H9 (cell line): Measurements from ENCODE around the gene CACNB4. TPM values are rescaled to one million over a fixed set of nuclear protein-coding genes. Genes with fewer than 3 reads are reported as not detected.

ENCODE experiments used
- DNase-seq: peaks from one replicate; pipeline ENCODE4 v3.0.0-alpha.2; 2017
- H2AFZ ChIP-seq: one replicate; pipeline ENCODE4 v1.6.1; 2013; ENCODE audit warnings: mild to moderate bottlenecking, low read length, control low read depth, moderate library complexity
- H2AK5ac ChIP-seq: 2 replicates; pipeline ENCODE4 v1.6.1; 2013; ENCODE audit warnings: low read length, control low read depth, mixed read lengths; ENCODE audit not compliant: insufficient read length
- H2BK120ac ChIP-seq: one replicate; pipeline ENCODE4 v1.6.1; 2013; ENCODE audit warnings: low read depth, mild to moderate bottlenecking, low read length, control low read depth, inconsistent platforms; ENCODE audit not compliant: poor library complexity, severe bottlenecking
- H2BK12ac ChIP-seq: 2 replicates; pipeline ENCODE4 v1.6.1; 2013; ENCODE audit warnings: low read length, control low read depth, mixed read lengths, low read depth; ENCODE audit not compliant: insufficient read length
- H2BK15ac ChIP-seq: 2 replicates; pipeline ENCODE4 v1.6.1; 2013; ENCODE audit warnings: low read depth, low read length, control low read depth
- H2BK20ac ChIP-seq: one replicate; pipeline ENCODE4 v1.6.1; 2013; ENCODE audit warnings: low read depth, mild to moderate bottlenecking, low read length, control low read depth, inconsistent platforms; ENCODE audit not compliant: poor library complexity, severe bottlenecking
- H2BK5ac ChIP-seq: 2 replicates; pipeline ENCODE4 v1.6.1; 2013; ENCODE audit warnings: low read length, control low read depth, mixed read lengths; ENCODE audit not compliant: insufficient read length
- H3K14ac ChIP-seq: 2 replicates; pipeline ENCODE4 v1.6.1; 2013; ENCODE audit warnings: low read length, control low read depth; ENCODE audit not compliant: insufficient read depth
- H3K18ac ChIP-seq: 2 replicates; pipeline ENCODE4 v1.6.1; 2013; ENCODE audit warnings: low read depth, mild to moderate bottlenecking, mixed read lengths, low read length, control low read depth; ENCODE audit not compliant: insufficient read length
- H3K23ac ChIP-seq: 2 replicates; pipeline ENCODE4 v1.6.1; 2013; ENCODE audit warnings: low read length, control low read depth, mixed read lengths, low read depth; ENCODE audit not compliant: insufficient read length
- H3K23me2 ChIP-seq: 2 replicates; pipeline ENCODE4 v1.6.1; 2013; ENCODE audit warnings: low read depth, mild to moderate bottlenecking, mixed read lengths, low read length, control low read depth; ENCODE audit not compliant: insufficient read length, poor library complexity, severe bottlenecking
- H3K27ac ChIP-seq: 2 replicates; pipeline ENCODE4 v1.5.1; 2013; ENCODE audit warnings: low read length, control low read depth, mixed read lengths, low read depth; ENCODE audit not compliant: insufficient read length
- H3K27me3 ChIP-seq: 2 replicates; pipeline ENCODE4 v1.6.1; 2013; ENCODE audit warnings: low read length, control low read depth, inconsistent platforms; ENCODE audit not compliant: insufficient read depth
- H3K4ac ChIP-seq: 2 replicates; pipeline ENCODE4 v1.6.1; 2013; ENCODE audit warnings: low read depth, mild to moderate bottlenecking, control low read depth, inconsistent platforms, low read length, moderate library complexity
- H3K4me1 ChIP-seq: 2 replicates; pipeline ENCODE4 v1.6.1; 2013; ENCODE audit warnings: low read length, control low read depth, inconsistent platforms; ENCODE audit not compliant: insufficient read depth
- H3K4me2 ChIP-seq: 2 replicates; pipeline ENCODE4 v1.6.1; 2013; ENCODE audit warnings: low read length, control low read depth, mixed read lengths; ENCODE audit not compliant: insufficient read length, insufficient read depth
- H3K56ac ChIP-seq: 2 replicates; pipeline ENCODE4 v1.6.1; 2013; ENCODE audit warnings: low read depth, mild to moderate bottlenecking, mixed read lengths, low read length, control low read depth; ENCODE audit not compliant: insufficient read length
- H3K79me1 ChIP-seq: 2 replicates; pipeline ENCODE4 v1.6.1; 2013; ENCODE audit warnings: low read depth, mild to moderate bottlenecking, moderate library complexity, low read length, control low read depth, inconsistent platforms; ENCODE audit not compliant: insufficient read depth, poor library complexity, severe bottlenecking
- H3K79me2 ChIP-seq: 2 replicates; pipeline ENCODE4 v1.6.1; 2013; ENCODE audit warnings: low read length, control low read depth, inconsistent platforms; ENCODE audit not compliant: insufficient read depth
- H3K9ac ChIP-seq: 2 replicates; pipeline ENCODE4 v1.6.1; 2013; ENCODE audit warnings: low read length, control low read depth, mixed read lengths; ENCODE audit not compliant: insufficient read length; ENCODE audit errors: extremely low read depth
- H3K9me3 ChIP-seq: one replicate; pipeline ENCODE4 v1.6.1; 2013; ENCODE audit warnings: low read depth, low read length, inconsistent platforms; ENCODE audit not compliant: control insufficient read depth
- H3T11ph ChIP-seq: one replicate; pipeline ENCODE4 v1.6.1; 2013; ENCODE audit warnings: mild to moderate bottlenecking, low read length, control low read depth, inconsistent platforms
- H4K20me1 ChIP-seq: one replicate; pipeline ENCODE4 v1.6.1; 2013; ENCODE audit not compliant: control insufficient read depth, insufficient read length, insufficient read depth
- H4K5ac ChIP-seq: 2 replicates; pipeline ENCODE4 v1.6.1; 2013; ENCODE audit warnings: low read depth, mild to moderate bottlenecking, mixed read lengths, low read length, control low read depth; ENCODE audit not compliant: insufficient read length
- H4K8ac ChIP-seq: replicated peaks from 2 replicates; pipeline ENCODE4 v1.6.1; 2013; ENCODE audit warnings: low read length, control low read depth, mixed read lengths, low read depth; ENCODE audit not compliant: insufficient read length
- H4K91ac ChIP-seq: 2 replicates; pipeline ENCODE4 v1.6.1; 2013; ENCODE audit warnings: low read depth, mild to moderate bottlenecking, moderate library complexity, mixed read lengths, low read length, control low read depth; ENCODE audit not compliant: insufficient read length
- H3K27ac Mint-ChIP-seq, 3 experiments: 2 replicates in 2 of 3; 3 replicates in 1 of 3; pipeline ENCODE4 v1.8.0; 2020 to 2021; ENCODE audit warnings: mixed read lengths in 3 of 3, mild to moderate bottlenecking in 1 of 3, moderate library complexity in 1 of 3
- H3K27me3 Mint-ChIP-seq: 2 replicates; pipeline ENCODE4 v1.8.0; 2021; ENCODE audit warnings: low read depth, mild to moderate bottlenecking, moderate library complexity, mixed read lengths
- H3K36me3 Mint-ChIP-seq, 3 experiments: 2 replicates in 2 of 3; 3 replicates in 1 of 3; pipeline ENCODE4 v1.8.0; 2020 to 2021; ENCODE audit warnings: low read depth in 3 of 3, mixed read lengths in 3 of 3; ENCODE audit not compliant: insufficient read depth in 1 of 3
- H3K4me1 Mint-ChIP-seq, 2 experiments: 2 replicates each; pipeline ENCODE4 v1.8.0; 2020; ENCODE audit warnings: mixed read lengths in 2 of 2
- H3K4me3 Mint-ChIP-seq, 2 experiments: 2 replicates in 1 of 2; 3 replicates in 1 of 2; pipeline ENCODE4 v1.8.0; 2020 to 2021; ENCODE audit warnings: mild to moderate bottlenecking in 2 of 2, mixed read lengths in 2 of 2, moderate library complexity in 1 of 2
- H3K9me3 Mint-ChIP-seq, 2 experiments: 2 replicates in 1 of 2; 3 replicates in 1 of 2; pipeline ENCODE4 v1.8.0; 2020; ENCODE audit warnings: mild to moderate bottlenecking in 2 of 2, mixed read lengths in 2 of 2, moderate library complexity in 1 of 2
- CTCF ChIP-seq: fragments of 200-600 bp; sonication (generic); conservative IDR thresholded peaks from 3 replicates; pipeline ENCODE4 v1.8.0; 2021; ENCODE audit warnings: antibody characterized with exemption, mild to moderate bottlenecking
- WGBS: extraction: QIAGEN DNeasy Blood & Tissue Kit; methylation state at CpG from one replicate; pipeline ENCODE4 v1.1.7; 2013; ENCODE audit warnings: missing lambda C conversion rate, low lambda C conversion rate, mixed read lengths; ENCODE audit not compliant: insufficient read length; ENCODE audit errors: extremely low coverage; 5-methylcytosine and 5-hydroxymethylcytosine counted together
- total RNA-seq: library from RNA; stranded (reverse); gene quantifications from 2 replicates; pipeline ENCODE4 v1.2.1, GENCODE V29; 2021

CACNB4 gene
- total RNA-seq, 1 experiment from 2014 or later: 1.4 TPM

- H3K9me3 ChIP-seq: no peaks in the 10 kb centered on the region
- DNase-seq: peak; percentile 85
- no peak overlapping the region for H4K91ac ChIP-seq
- H3K4me1 ChIP-seq: no peaks in the 10 kb centered on the region
- peak overlapping the region; percentile 51 for H3K4me2 ChIP-seq
- Mint-ChIP-seq H3K27me3 (peaks cover 7% of the 10 kb centered on the region), H3K9me3 (peaks cover 0 to 2% of the 10 kb centered on the region in 2 experiments; a peak in 1 of 5 replicates), H3K4me1 (peaks cover 0 to 2% of the 10 kb centered on the region in 2 experiments; a peak in 1 of 4 replicates), H3K4me3 (peak overlapping the region; percentile 54 to 74), H3K36me3 (no peaks in the 10 kb centered on the region), H3K27ac (no peak overlapping the region; a peak in 1 of 7 replicates)
- no peak overlapping the region for H3K18ac ChIP-seq
- H4K8ac ChIP-seq: no peak overlapping the region
- 0 out of 2 replicates have a peak, but pooled peaks cover 1% of the 10 kb centered on the region for H3K79me2 ChIP-seq
- no peak overlapping the region for H2BK5ac ChIP-seq
- no peak overlapping the region for H2AFZ ChIP-seq
- no peaks in the 10 kb centered on the region for H4K20me1 ChIP-seq
- no peak overlapping the region for H2BK20ac ChIP-seq
- H3K9ac ChIP-seq: no peak overlapping the region
- H3K23ac ChIP-seq: no peak overlapping the region
- peaks cover 3% of the 10 kb centered on the region for H3K23me2 ChIP-seq
- H3K27me3 ChIP-seq: no peaks in the 10 kb centered on the region
- no peak overlapping the region for H3K4ac ChIP-seq
- no peak overlapping the region for H3K27ac ChIP-seq
- no peak overlapping the region for H2BK12ac ChIP-seq
- H3T11ph ChIP-seq: no peak overlapping the region
- no CpG with 5 or more reads among the region's 15 CpGs for WGBS
- H2AK5ac ChIP-seq: no peak overlapping the region
- no peak overlapping the region for H4K5ac ChIP-seq
- no peak overlapping the region for H3K14ac ChIP-seq
- TF ChIP-seq CTCF: peak; percentile 99
- H2BK15ac ChIP-seq: no peak overlapping the region
- H3K79me1 ChIP-seq: no peaks in the 10 kb centered on the region
- H3K56ac ChIP-seq: no peak overlapping the region
- H2BK120ac ChIP-seq: no peak overlapping the region
These were observed 73.1 kb downstream of the CACNB4 start for GRCh38 chr2:152025678-152026287.
